A673 (cell line): Measurements from ENCODE around the gene CLIC5. TPM values are rescaled to one million over a fixed set of nuclear protein-coding genes. Genes with fewer than 3 reads are reported as not detected.

ENCODE experiments used
- BruUV-seq: library from RNA; stranded (reverse); fragments of 400-500 nt; replicated peaks from 2 replicates; lab custom pipeline; 2021; lab: Mats Ljungman, UMichigan
- CTCF ChIA-PET: fragments of 300-600 bp; sonication (Branson Sonifier 250); formaldehyde crosslinking; loops from one replicate; lab custom pipeline; 2022; ENCODE audit warnings: antibody characterized with exemption; lab: Charles Lee
- POLR2A ChIA-PET: fragments of 300-600 bp; sonication (Branson Sonifier 250); formaldehyde crosslinking; loops from one replicate; lab custom pipeline; 2022; ENCODE audit warnings: antibody characterized with exemption; ENCODE audit not compliant: low non-redundant PET; lab: Charles Lee
- DNase-seq: peaks from one replicate; pipeline ENCODE4 v3.0.0-alpha.2; 2015; ENCODE audit warnings: low spot score
- H3K27ac ChIP-seq: fragments of 200-600 bp; sonication (generic); 2 replicates; pipeline ENCODE4 v1.5.1; 2016; ENCODE audit warnings: mixed run types, low read depth, mild to moderate bottlenecking, mixed read lengths, antibody characterized with exemption, low read length; ENCODE audit not compliant: poor library complexity, severe bottlenecking
- H3K27me3 ChIP-seq: fragments of 200-600 bp; sonication (generic); replicated peaks from 2 replicates; pipeline ENCODE4 v1.6.1; 2017; ENCODE audit warnings: mixed run types, low read depth, mild to moderate bottlenecking, mixed read lengths, antibody characterized with exemption, low read length; ENCODE audit not compliant: insufficient read depth, poor library complexity
- H3K36me3 ChIP-seq: fragments of 200-600 bp; sonication (generic); 2 replicates; pipeline ENCODE4 v1.6.1; 2016; ENCODE audit warnings: mixed run types, mild to moderate bottlenecking, mixed read lengths, antibody characterized with exemption, low read length; ENCODE audit not compliant: insufficient read depth, poor library complexity, severe bottlenecking
- H3K4me1 ChIP-seq: fragments of 200-600 bp; sonication (generic); 2 replicates; pipeline ENCODE4 v1.6.1; 2017; ENCODE audit warnings: mixed run types, mild to moderate bottlenecking, mixed read lengths, antibody characterized with exemption, low read length; ENCODE audit not compliant: insufficient read depth, poor library complexity, severe bottlenecking
- H3K4me3 ChIP-seq: fragments of 200-600 bp; sonication (generic); 2 replicates; pipeline ENCODE4 v1.5.1; 2016; ENCODE audit warnings: low read depth, mixed run types, mild to moderate bottlenecking, mixed read lengths, low read length; ENCODE audit not compliant: poor library complexity, severe bottlenecking
- H3K9me3 ChIP-seq: fragments of 200-600 bp; sonication (generic); 2 replicates; pipeline ENCODE4 v1.6.1; 2016; ENCODE audit warnings: mixed run types, low read depth, mild to moderate bottlenecking, mixed read lengths, antibody characterized with exemption, low read length; ENCODE audit not compliant: poor library complexity, severe bottlenecking
- EZH2 ChIP-seq: fragments of 200-600 bp; sonication (generic); IDR thresholded peaks from 2 replicates; pipeline ENCODE4 v1.6.1; 2017; ENCODE audit warnings: borderline replicate concordance, low read depth, mild to moderate bottlenecking, mixed read lengths, antibody characterized with exemption, low read length; ENCODE audit not compliant: poor library complexity, severe bottlenecking
- intact Hi-C: fragments of 100-400 bp; cut with micrococcal nuclease; formaldehyde crosslinking; loops from one replicate; pipeline ENCODE4 v1.10.0; 2022; ENCODE audit not compliant: unreplicated experiment
- total RNA-seq: library from RNA; stranded (reverse); gene quantifications from 2 replicates; pipeline ENCODE4 v1.2.3, GENCODE V29; 2021
- TF ChIP-seq, protein P1 (sequence below): fragments of 300-800, 200-600 bp; sonication (generic); conservative IDR thresholded peaks from 2 replicates; pipeline ENCODE4 v1.5.1; 2017; ENCODE audit warnings: low read depth, mild to moderate bottlenecking, antibody characterized with exemption, low read length, moderate library complexity, mixed read lengths

CLIC5 gene
- total RNA-seq, 1 experiment from 2014 or later: not detected

DNA sequence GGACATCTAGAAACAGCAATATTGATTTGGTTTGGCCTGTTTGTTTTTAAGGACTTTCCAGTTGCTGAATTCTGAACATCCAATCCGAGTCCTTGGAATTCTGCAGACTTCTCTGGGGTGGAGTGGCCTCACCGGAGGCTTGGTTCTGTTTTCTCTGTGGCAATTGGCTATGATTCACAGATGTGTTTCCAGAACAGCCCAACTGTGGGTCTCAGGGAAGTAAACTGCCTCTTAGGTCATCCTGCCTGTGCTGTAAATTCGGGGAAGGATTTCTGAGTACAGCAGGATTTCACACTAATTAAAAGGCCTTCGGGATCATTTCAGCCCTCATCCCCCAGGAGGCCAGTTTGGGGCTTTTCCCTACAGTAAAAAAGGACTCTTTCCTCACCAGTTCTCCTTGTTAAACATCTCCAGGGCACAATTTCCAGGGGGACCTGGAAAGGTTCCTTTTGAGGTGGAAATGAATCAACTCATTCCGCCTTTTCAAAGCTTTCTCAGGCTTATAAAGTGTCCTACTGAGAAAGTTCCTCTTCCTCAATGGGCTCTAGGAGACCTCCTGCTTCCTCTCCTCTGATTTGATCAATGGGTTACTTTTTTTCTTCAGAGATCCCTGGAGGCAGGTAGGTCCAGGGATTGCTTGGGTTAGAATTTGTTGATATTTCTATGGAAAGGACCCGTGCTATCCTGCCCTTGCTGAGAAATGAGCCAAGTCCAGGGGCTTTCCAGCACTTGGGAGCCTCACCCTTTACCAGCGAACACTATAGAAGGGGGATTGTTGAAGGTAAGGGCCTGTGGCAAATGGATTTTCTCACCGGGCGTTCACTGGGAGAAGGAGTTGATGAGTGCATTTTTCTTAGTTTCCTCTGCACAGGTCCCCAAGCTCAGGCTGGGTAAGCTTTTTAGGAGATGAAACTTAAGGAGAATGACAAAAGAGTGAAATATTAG is 114.6 kb downstream of the CLIC5 start:
- ChIA-PET CTCF (interaction anchor here (0.6 kb wide), 1 partner anchor 22 kb away, joined by 5 read pairs; no protein-coding TSS in a partner anchor), POLR2A (interaction anchor here (0.6 kb wide), 1 partner anchor 150 kb away, joined by 3 read pairs; no protein-coding TSS in a partner anchor)
- H3K27ac ChIP-seq: no peak overlapping the region
- no TSS peak for BruUV-seq
- H3K27me3 ChIP-seq: no peaks in the 10 kb centered on the region
- intact Hi-C loops: no loop called here
- no peaks in the 10 kb centered on the region for H3K4me1 ChIP-seq
- no peaks in the 10 kb centered on the region for H3K9me3 ChIP-seq
- H3K36me3 ChIP-seq: no peaks in the 10 kb centered on the region
- H3K4me3 ChIP-seq: no peak overlapping the region
- DNase-seq: no peak
- TF ChIP-seq, protein P1, sequence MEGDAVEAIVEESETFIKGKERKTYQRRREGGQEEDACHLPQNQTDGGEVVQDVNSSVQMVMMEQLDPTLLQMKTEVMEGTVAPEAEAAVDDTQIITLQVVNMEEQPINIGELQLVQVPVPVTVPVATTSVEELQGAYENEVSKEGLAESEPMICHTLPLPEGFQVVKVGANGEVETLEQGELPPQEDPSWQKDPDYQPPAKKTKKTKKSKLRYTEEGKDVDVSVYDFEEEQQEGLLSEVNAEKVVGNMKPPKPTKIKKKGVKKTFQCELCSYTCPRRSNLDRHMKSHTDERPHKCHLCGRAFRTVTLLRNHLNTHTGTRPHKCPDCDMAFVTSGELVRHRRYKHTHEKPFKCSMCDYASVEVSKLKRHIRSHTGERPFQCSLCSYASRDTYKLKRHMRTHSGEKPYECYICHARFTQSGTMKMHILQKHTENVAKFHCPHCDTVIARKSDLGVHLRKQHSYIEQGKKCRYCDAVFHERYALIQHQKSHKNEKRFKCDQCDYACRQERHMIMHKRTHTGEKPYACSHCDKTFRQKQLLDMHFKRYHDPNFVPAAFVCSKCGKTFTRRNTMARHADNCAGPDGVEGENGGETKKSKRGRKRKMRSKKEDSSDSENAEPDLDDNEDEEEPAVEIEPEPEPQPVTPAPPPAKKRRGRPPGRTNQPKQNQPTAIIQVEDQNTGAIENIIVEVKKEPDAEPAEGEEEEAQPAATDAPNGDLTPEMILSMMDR: no peak
- TF ChIP-seq EZH2: no peak

DNA sequence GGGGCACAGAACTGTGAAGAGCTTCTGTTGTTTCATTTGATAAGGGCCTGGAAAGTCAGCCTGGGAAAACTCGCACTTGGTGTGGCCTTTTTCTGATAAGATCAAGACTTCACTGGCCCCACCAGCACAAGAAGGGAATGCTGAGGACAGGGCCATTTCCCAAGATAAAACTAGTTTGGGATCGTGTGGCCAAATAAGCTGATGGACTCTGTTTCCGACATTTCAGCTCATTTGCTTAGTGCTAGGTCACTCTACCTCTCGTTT is 116.0 kb downstream of the CLIC5 start:
- H3K27ac ChIP-seq: no peak overlapping the region
- intact Hi-C loops: no loop called here
- H3K36me3 ChIP-seq: no peaks in the 10 kb centered on the region
- no peaks in the 10 kb centered on the region for H3K4me1 ChIP-seq
- no peak overlapping the region for H3K4me3 ChIP-seq
- TF ChIP-seq, protein P1: no peak
- no peak for TF ChIP-seq EZH2
- no peaks in the 10 kb centered on the region for H3K27me3 ChIP-seq
- no peak for DNase-seq
- POLR2A ChIA-PET: no interaction called here
- H3K9me3 ChIP-seq: no peaks in the 10 kb centered on the region
- CTCF ChIA-PET: no interaction called here
- no TSS peak for BruUV-seq

DNA sequence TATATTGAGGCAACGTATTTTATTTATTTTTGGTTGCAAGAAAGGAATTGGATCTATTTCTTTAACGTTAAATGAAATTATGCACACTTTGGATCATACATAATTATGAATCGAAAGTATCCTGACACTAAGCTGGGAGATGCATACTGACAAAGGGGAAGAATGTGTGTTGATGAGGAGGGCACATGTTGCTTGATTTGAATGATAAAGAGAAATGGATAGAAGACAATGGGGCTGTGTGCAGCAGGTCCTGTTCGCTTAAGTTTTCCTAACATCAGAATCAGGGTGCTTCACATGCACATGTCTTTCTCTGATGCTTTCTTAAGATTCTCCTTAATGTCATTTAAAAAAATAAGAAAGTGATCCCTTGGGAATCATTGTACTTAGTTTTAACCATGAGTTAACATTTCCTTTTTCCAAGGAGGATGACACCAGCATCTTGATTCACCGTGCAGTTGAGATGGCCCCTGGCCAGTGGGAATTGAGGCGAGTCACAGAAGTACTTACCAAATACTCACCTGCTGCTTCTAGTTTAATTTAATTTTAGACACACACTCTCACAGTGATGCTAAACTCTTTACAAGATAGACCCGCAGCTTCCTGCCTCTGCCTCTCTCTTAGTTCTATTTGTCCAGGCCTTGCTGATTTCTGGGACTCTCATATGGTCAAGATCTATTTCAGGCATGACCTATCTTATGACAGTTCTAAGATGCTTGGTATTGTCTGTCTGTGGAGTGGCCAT is 116.5 kb downstream of the CLIC5 start:
- POLR2A ChIA-PET: no interaction called here
- CTCF ChIA-PET: no interaction called here
- intact Hi-C loops: no loop called here
- TF ChIP-seq, protein P1: no peak
- TF ChIP-seq EZH2: no peak
- Histone ChIP-seq H3K4me1 (no peaks in the 10 kb centered on the region), H3K27ac (no peak overlapping the region), H3K36me3 (no peaks in the 10 kb centered on the region), H3K9me3 (no peaks in the 10 kb centered on the region), H3K27me3 (no peaks in the 10 kb centered on the region), H3K4me3 (no peak overlapping the region)
- no peak for DNase-seq
- BruUV-seq: no TSS peak
